WTC11 (cell line): ENCODE data around the gene STAMBP. TPM values are rescaled to one million over a fixed set of nuclear protein-coding genes. Genes with fewer than 3 reads are reported as not detected.
"Not testable (repeated sequence)": the region's sequence is repeated elsewhere in the genome, so short reads cannot be mapped to it uniquely, and the experiment has no call there.

Experiments used
- ATAC-seq: fragments of 200-7000 bp; cut with Tn5 transposase; 2 replicates; pipeline ENCODE4 v1.10.0; 2021; ENCODE audit warnings: mild to moderate bottlenecking, moderate library complexity
- CTCF ChIA-PET: fragments of 300-600 bp; sonication (Branson Sonifier 250); formaldehyde crosslinking; loops from one replicate; lab custom pipeline; 2021; ENCODE audit warnings: antibody characterized with exemption; lab: Charles Lee
- POLR2A ChIA-PET: fragments of 350-600 bp; sonication (Branson Sonifier 250); formaldehyde crosslinking; loops from one replicate; lab custom pipeline; 2021; ENCODE audit warnings: antibody characterized with exemption; lab: Charles Lee
- DNase-seq: peaks from one replicate; pipeline ENCODE4 v3.0.0; 2021; ENCODE audit warnings: low spot score
- H3K27ac Mint-ChIP-seq: 2 replicates; pipeline ENCODE4 v1.8.0; 2021; ENCODE audit warnings: mixed read lengths
- H3K27me3 Mint-ChIP-seq: 2 replicates; pipeline ENCODE4 v1.8.0; 2021; ENCODE audit warnings: low read depth, mild to moderate bottlenecking, moderate library complexity, mixed read lengths
- H3K36me3 Mint-ChIP-seq: 2 replicates; pipeline ENCODE4 v1.8.0; 2021; ENCODE audit warnings: mixed read lengths
- H3K4me1 Mint-ChIP-seq: 2 replicates; pipeline ENCODE4 v1.8.0; 2022; ENCODE audit warnings: mixed read lengths
- H3K4me3 Mint-ChIP-seq: 2 replicates; pipeline ENCODE4 v1.8.0; 2021; ENCODE audit warnings: mild to moderate bottlenecking, moderate library complexity, mixed read lengths
- H3K9me3 Mint-ChIP-seq: 2 replicates; pipeline ENCODE4 v1.8.0; 2021; ENCODE audit warnings: mixed read lengths
- ATF1 ChIP-seq: sonication (generic); formaldehyde crosslinking; IDR thresholded peaks from 2 replicates; pipeline ENCODE4 v1.8.1; 2023; ENCODE audit warnings: mild to moderate bottlenecking, moderate library complexity, missing genetic modification reagents
- CDX4 ChIP-seq: fragments of 250-450 bp; sonication (Bioruptor Pico); IDR thresholded peaks from 2 replicates; pipeline ENCODE4 v1.9.0; 2021; ENCODE audit warnings: moderate library complexity, mild to moderate bottlenecking, inconsistent platforms, borderline replicate concordance
- CREM ChIP-seq: sonication (generic); formaldehyde crosslinking; IDR thresholded peaks from 2 replicates; pipeline ENCODE4 v1.8.1; 2022; ENCODE audit warnings: mild to moderate bottlenecking, missing genetic modification reagents, moderate library complexity
- E2F5 ChIP-seq: sonication (generic); formaldehyde crosslinking; IDR thresholded peaks from 2 replicates; pipeline ENCODE4 v1.8.1; 2022; ENCODE audit warnings: mild to moderate bottlenecking, moderate library complexity, missing genetic modification reagents
- ERG ChIP-seq: fragments of 250-450 bp; sonication (Bioruptor Pico); IDR thresholded peaks from 2 replicates; pipeline ENCODE4 v1.8.0; 2021; ENCODE audit warnings: mild to moderate bottlenecking
- GRHL2 ChIP-seq: fragments of 250-450 bp; sonication (Bioruptor Pico); IDR thresholded peaks from 2 replicates; pipeline ENCODE4 v1.8.0; 2022; ENCODE audit warnings: mild to moderate bottlenecking, moderate library complexity; ENCODE audit not compliant: insufficient replicate concordance, severe bottlenecking
- GTF2I ChIP-seq: fragments of 250-450 bp; sonication (Bioruptor Pico); conservative IDR thresholded peaks from 2 replicates; pipeline ENCODE4 v1.4.0; 2021; ENCODE audit warnings: mild to moderate bottlenecking
- JAZF1 ChIP-seq: fragments of 250-450 bp; sonication (Bioruptor Pico); IDR thresholded peaks from 2 replicates; pipeline ENCODE4 v1.9.0; 2021; ENCODE audit warnings: moderate library complexity, mild to moderate bottlenecking, inconsistent platforms
- MXD4 ChIP-seq: fragments of 250-450 bp; sonication (Bioruptor Pico); IDR thresholded peaks from 2 replicates; pipeline ENCODE4 v1.8.0; 2021; ENCODE audit warnings: mild to moderate bottlenecking, moderate library complexity, borderline replicate concordance
- NFATC4 ChIP-seq: fragments of 250-450 bp; sonication (Bioruptor Pico); IDR thresholded peaks from 2 replicates; pipeline ENCODE4 v1.9.0; 2021; ENCODE audit warnings: mild to moderate bottlenecking
- NFE2L1 ChIP-seq: sonication (generic); formaldehyde crosslinking; IDR thresholded peaks from 2 replicates; pipeline ENCODE4 v1.8.1; 2023; ENCODE audit warnings: missing genetic modification reagents
- NR3C1 ChIP-seq: sonication (generic); formaldehyde crosslinking; conservative IDR thresholded peaks from 2 replicates; pipeline ENCODE4 v1.8.1; 2023; ENCODE audit warnings: low read depth, mild to moderate bottlenecking, missing genetic modification reagents
- PRRX2 ChIP-seq: fragments of 250-450 bp; sonication (Bioruptor Pico); IDR thresholded peaks from 2 replicates; pipeline ENCODE4 v1.8.0; 2021; ENCODE audit warnings: mild to moderate bottlenecking
- SMAD3 ChIP-seq: sonication (generic); formaldehyde crosslinking; IDR thresholded peaks from 2 replicates; pipeline ENCODE4 v1.8.0; 2022; ENCODE audit warnings: missing genetic modification reagents, mild to moderate bottlenecking, borderline replicate concordance
- SMAD4 ChIP-seq: sonication (generic); formaldehyde crosslinking; IDR thresholded peaks from 2 replicates; pipeline ENCODE4 v1.8.0; 2022; ENCODE audit warnings: mild to moderate bottlenecking, missing genetic modification reagents
- TP53 ChIP-seq: sonication (generic); formaldehyde crosslinking; IDR thresholded peaks from 2 replicates; pipeline ENCODE4 v1.8.1; 2023; ENCODE audit warnings: mild to moderate bottlenecking, missing genetic modification reagents
- USF2 ChIP-seq: sonication (generic); formaldehyde crosslinking; IDR thresholded peaks from 2 replicates; pipeline ENCODE4 v1.8.1; 2023; ENCODE audit warnings: mild to moderate bottlenecking, missing genetic modification reagents, moderate library complexity
- ZNF232 ChIP-seq: sonication (generic); formaldehyde crosslinking; IDR thresholded peaks from 2 replicates; pipeline ENCODE4 v1.8.0; 2022; ENCODE audit warnings: mild to moderate bottlenecking, missing genetic modification reagents
- ZNF263 ChIP-seq: sonication (generic); formaldehyde crosslinking; IDR thresholded peaks from 2 replicates; pipeline ENCODE4 v1.8.1; 2022; ENCODE audit warnings: low read depth, mild to moderate bottlenecking, moderate library complexity, missing genetic modification reagents
- ZNF281 ChIP-seq: sonication (generic); formaldehyde crosslinking; IDR thresholded peaks from 2 replicates; pipeline ENCODE4 v1.8.0; 2023; ENCODE audit warnings: mild to moderate bottlenecking, missing genetic modification reagents
- ZNF423 ChIP-seq: fragments of 250-450 bp; sonication (Bioruptor Pico); IDR thresholded peaks from 2 replicates; pipeline ENCODE4 v2.1.2; 2022; ENCODE audit warnings: mild to moderate bottlenecking, moderate library complexity
- ZNF512 ChIP-seq: sonication (generic); formaldehyde crosslinking; IDR thresholded peaks from 2 replicates; pipeline ENCODE4 v1.8.1; 2022; ENCODE audit warnings: missing genetic modification reagents, borderline replicate concordance
- total RNA-seq: library from RNA; stranded (reverse); gene quantifications from 3 replicates; pipeline ENCODE4 v1.2.3, GENCODE V29; 2021

Gene STAMBP
- total RNA-seq, 1 experiment from 2014 or later: 40.9 TPM

- TF ChIP-seq ZNF512 (CRISPR knock-in tag) (no peak), CDX4 (no peak), PRRX2 (CRISPR knock-in tag) (no peak), SMAD3 (CRISPR knock-in tag) (no peak), GTF2I (CRISPR knock-in tag) (no peak), NFATC4 (CRISPR knock-in tag) (no peak), TP53 (CRISPR knock-in tag) (no peak), ZNF232 (CRISPR knock-in tag) (no peak)
These were observed 41.3 kb downstream of the STAMBP start (continued) for GRCh38 chr2:73870084-73870483.

GRCh38 chr2:73877071-73877802 lies 48.5 kb downstream of the STAMBP start:
- DNase-seq (no peak), ATAC-seq (no peak)
- no peaks in the 10 kb centered on the region for H3K4me1 Mint-ChIP-seq
- no peak overlapping the region for H3K4me3 Mint-ChIP-seq
- CTCF ChIA-PET: no interaction called here
- POLR2A ChIA-PET: no interaction called here
- H3K9me3 Mint-ChIP-seq: peaks cover 3% of the 10 kb centered on the region; the same call in 1 of the 2 replicates
- H3K36me3 Mint-ChIP-seq: no peaks in the 10 kb centered on the region
- peaks cover 7% of the 10 kb centered on the region for H3K27me3 Mint-ChIP-seq
- H3K27ac Mint-ChIP-seq: no peak overlapping the region
- TF ChIP-seq GRHL2 (CRISPR knock-in tag) (no peak), MXD4 (CRISPR knock-in tag) (no peak), NR3C1 (no peak), E2F5 (no peak), NFE2L1 (no peak), ZNF281 (CRISPR knock-in tag) (no peak)

GRCh38 chr2:73877984-73878383 lies 49.2 kb downstream of the STAMBP start:
- ATAC-seq, H3K4me3 Mint-ChIP-seq, H3K36me3 Mint-ChIP-seq, DNase-seq, H3K27ac Mint-ChIP-seq, H3K27me3 Mint-ChIP-seq, H3K9me3 Mint-ChIP-seq, H3K4me1 Mint-ChIP-seq, POLR2A ChIA-PET: not testable (repeated sequence)
- CTCF ChIA-PET: interaction anchor here (0.6 kb wide), 1 partner anchor 14 kb away, joined by 3 read pairs; the partner anchor contains the start of gene ACTG2

- Mint-ChIP-seq H3K36me3 (no peaks in the 10 kb centered on the region), H3K27ac (no peak overlapping the region), H3K9me3 (no peaks in the 10 kb centered on the region), H3K4me1 (peaks cover 4% of the 10 kb centered on the region), H3K27me3 (no peaks in the 10 kb centered on the region; the same call in none of the 2 replicates), H3K4me3 (no peak overlapping the region)
- no peak for TF ChIP-seq SMAD4 (CRISPR knock-in tag)
- no peak for TF ChIP-seq CREM
- no peak for TF ChIP-seq ATF1 (CRISPR knock-in tag)
- TF ChIP-seq JAZF1 (CRISPR knock-in tag): no peak
- TF ChIP-seq ZNF263: no peak
- TF ChIP-seq USF2 (CRISPR knock-in tag): no peak
- TF ChIP-seq ZNF423 (CRISPR knock-in tag): no peak
- no peak for TF ChIP-seq ERG (CRISPR knock-in tag)
- TF ChIP-seq E2F5: no peak
- TF ChIP-seq NFATC4 (CRISPR knock-in tag): no peak
- CTCF ChIA-PET: no interaction called here
- POLR2A ChIA-PET: no interaction called here
- ATAC-seq: no peak
- DNase-seq: no peak
These were observed 56.6 kb downstream of the STAMBP start for GRCh38 chr2:73885406-73885805.
